Fibroblast of lung (primary cell): ENCODE measurements around the gene NR1H4. TPM values are rescaled to one million over a fixed set of nuclear protein-coding genes. Genes with fewer than 3 reads are reported as not detected.
A peak's percentile ranks its signal among the peaks of the same experiment; 100 is the strongest.
"Not testable (repeated sequence)": the region's sequence is repeated elsewhere in the genome, so short reads cannot be mapped to it uniquely, and the experiment has no call there.

ENCODE experiments used
- DNase-seq, 2 donors: peaks; one replicate each; pipeline versions ENCODE4 v3.0.0 to v3.0.0-alpha.2; 2010; ENCODE audit warnings: low read depth in 2 of 2
- H2AFZ ChIP-seq: 2 replicates; pipeline ENCODE4 v1.5.1; 2012; ENCODE audit warnings: low read length, control low read depth, inconsistent platforms
- H3K27ac ChIP-seq: 2 replicates; pipeline ENCODE4 v1.5.1; 2011; ENCODE audit warnings: low read length, control low read depth; ENCODE audit not compliant: insufficient read depth
- H3K27me3 ChIP-seq: 2 replicates; pipeline ENCODE4 v1.5.1; 2011; ENCODE audit warnings: mild to moderate bottlenecking, low read length; ENCODE audit not compliant: control insufficient read depth, insufficient read depth
- H3K36me3 ChIP-seq: 2 replicates; pipeline ENCODE4 v1.5.1; 2011; ENCODE audit warnings: low read length; ENCODE audit not compliant: control insufficient read depth, insufficient read depth
- H3K4me1 ChIP-seq: 2 replicates; pipeline ENCODE4 v1.5.1; 2011; ENCODE audit warnings: low read length; ENCODE audit not compliant: control insufficient read depth, insufficient read depth; ENCODE audit errors: extremely low read depth
- H3K4me2 ChIP-seq: 2 replicates; pipeline ENCODE4 v1.5.1; 2011; ENCODE audit warnings: low read length, control low read depth; ENCODE audit not compliant: insufficient read depth; ENCODE audit errors: extremely low read depth
- H3K4me3 ChIP-seq, 4 experiments: fragments of 200-600 bp in 1 of 4; sonication (generic) in 1 of 4; replicated peaks in 1 of 4; 2 replicates each; pipeline ENCODE4 v1.5.1; 2011 to 2016; ENCODE audit warnings: low read length in 4 of 4, low read depth in 3 of 4, mild to moderate bottlenecking in 3 of 4, control low read depth in 2 of 4, inconsistent platforms in 1 of 4, mixed read lengths in 1 of 4; ENCODE audit not compliant: insufficient read depth in 1 of 4; ENCODE audit errors: control extremely low read depth in 1 of 4
- H3K79me2 ChIP-seq: 2 replicates; pipeline ENCODE4 v1.5.1; 2012; ENCODE audit warnings: mild to moderate bottlenecking, low read length, inconsistent platforms; ENCODE audit not compliant: control insufficient read depth, insufficient read depth
- H3K9ac ChIP-seq: 2 replicates; pipeline ENCODE4 v1.5.1; 2011; ENCODE audit warnings: mild to moderate bottlenecking, low read length, control low read depth; ENCODE audit not compliant: insufficient read depth
- H3K9me3 ChIP-seq: 2 replicates; pipeline ENCODE4 v1.5.1; 2012; ENCODE audit warnings: low read depth, low read length; ENCODE audit not compliant: control insufficient read depth, insufficient read depth
- H4K20me1 ChIP-seq: 2 replicates; pipeline ENCODE4 v1.5.1; 2011; ENCODE audit warnings: low read length; ENCODE audit not compliant: control insufficient read depth, insufficient read depth; ENCODE audit errors: extremely low read depth
- EZH2 ChIP-seq: IDR thresholded peaks from 2 replicates; pipeline ENCODE4 v1.5.1; 2012; ENCODE audit warnings: low read length, control low read depth, mild to moderate bottlenecking; ENCODE audit errors: missing control alignments
- polyA plus RNA-seq, 2 donors: library from polyadenylated mRNA; depleted of rRNA in 1 of 2; stranded (reverse) in 1 of 2; unstranded in 1 of 2; fragments of >200 nt; gene quantifications; 2 replicates each; pipeline ENCODE4 v1.2.1, GENCODE V29; 2011 to 2012; ENCODE audit warnings: missing spikeins in 1 of 2
- total RNA-seq: library from RNA; depleted of rRNA; stranded (reverse); fragments of >200 nt; gene quantifications from 2 replicates; pipeline ENCODE4 v1.2.1, GENCODE V29; 2014
- TF ChIP-seq, protein P1 (sequence below), 2 donors: IDR thresholded peaks in 1 of 2; conservative IDR thresholded peaks in 1 of 2; 1 replicate in 1 of 2; 2 replicates in 1 of 2; pipeline ENCODE4 v1.5.1; 2011 to 2012; ENCODE audit warnings: low read length in 2 of 2, control low read depth in 1 of 2, inconsistent platforms in 1 of 2, low read depth in 1 of 2, mild to moderate bottlenecking in 1 of 2

NR1H4 gene
- total and polyA plus RNA-seq, 2 donors (not counting 1 experiment from before 2014, with no cell fraction given), result not detected

DNA sequence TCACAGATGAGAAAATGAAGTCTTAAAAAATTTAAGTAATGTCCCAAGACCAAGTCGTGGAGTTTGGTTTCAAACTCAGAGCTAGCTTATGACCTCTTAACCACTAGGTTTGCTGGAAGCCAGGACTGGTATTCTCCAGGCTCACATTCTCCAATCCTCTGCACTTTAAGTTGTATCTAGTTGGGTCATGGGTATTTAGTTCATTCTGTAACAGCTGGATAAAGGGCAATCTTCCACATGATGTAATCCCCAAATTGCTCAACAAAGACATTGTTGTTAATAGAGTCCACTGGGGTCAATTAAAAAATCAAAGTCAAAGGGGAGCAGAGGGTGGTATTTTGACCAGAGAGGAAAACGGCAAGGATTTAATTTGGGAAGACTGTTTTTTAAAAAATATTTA, 82.1 kb downstream of the NR1H4 start:
- Histone ChIP-seq H3K27me3 (no peaks in the 10 kb centered on the region), H4K20me1 (no peaks in the 10 kb centered on the region), H3K79me2 (no peaks in the 10 kb centered on the region), H3K9ac (no peak overlapping the region), H3K4me3 (no peak overlapping the region), H3K27ac (no peak overlapping the region), H2AFZ (no peak overlapping the region), H3K9me3 (no peaks in the 10 kb centered on the region), H3K36me3 (no peaks in the 10 kb centered on the region), H3K4me1 (no peaks in the 10 kb centered on the region), H3K4me2 (no peak overlapping the region)
- peak in 1 of 2 donors; percentile 71 for DNase-seq
- TF ChIP-seq EZH2, result no peak
- TF ChIP-seq, protein P1, sequence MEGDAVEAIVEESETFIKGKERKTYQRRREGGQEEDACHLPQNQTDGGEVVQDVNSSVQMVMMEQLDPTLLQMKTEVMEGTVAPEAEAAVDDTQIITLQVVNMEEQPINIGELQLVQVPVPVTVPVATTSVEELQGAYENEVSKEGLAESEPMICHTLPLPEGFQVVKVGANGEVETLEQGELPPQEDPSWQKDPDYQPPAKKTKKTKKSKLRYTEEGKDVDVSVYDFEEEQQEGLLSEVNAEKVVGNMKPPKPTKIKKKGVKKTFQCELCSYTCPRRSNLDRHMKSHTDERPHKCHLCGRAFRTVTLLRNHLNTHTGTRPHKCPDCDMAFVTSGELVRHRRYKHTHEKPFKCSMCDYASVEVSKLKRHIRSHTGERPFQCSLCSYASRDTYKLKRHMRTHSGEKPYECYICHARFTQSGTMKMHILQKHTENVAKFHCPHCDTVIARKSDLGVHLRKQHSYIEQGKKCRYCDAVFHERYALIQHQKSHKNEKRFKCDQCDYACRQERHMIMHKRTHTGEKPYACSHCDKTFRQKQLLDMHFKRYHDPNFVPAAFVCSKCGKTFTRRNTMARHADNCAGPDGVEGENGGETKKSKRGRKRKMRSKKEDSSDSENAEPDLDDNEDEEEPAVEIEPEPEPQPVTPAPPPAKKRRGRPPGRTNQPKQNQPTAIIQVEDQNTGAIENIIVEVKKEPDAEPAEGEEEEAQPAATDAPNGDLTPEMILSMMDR (conservative IDR thresholded peaks at IDR 0.05 in 1 of 2, IDR thresholded peaks at IDR 0.05 in 1 of 2; ENCODE audit: low read depth in 1 of 2, low read length in 2 of 2), result no peak

DNA sequence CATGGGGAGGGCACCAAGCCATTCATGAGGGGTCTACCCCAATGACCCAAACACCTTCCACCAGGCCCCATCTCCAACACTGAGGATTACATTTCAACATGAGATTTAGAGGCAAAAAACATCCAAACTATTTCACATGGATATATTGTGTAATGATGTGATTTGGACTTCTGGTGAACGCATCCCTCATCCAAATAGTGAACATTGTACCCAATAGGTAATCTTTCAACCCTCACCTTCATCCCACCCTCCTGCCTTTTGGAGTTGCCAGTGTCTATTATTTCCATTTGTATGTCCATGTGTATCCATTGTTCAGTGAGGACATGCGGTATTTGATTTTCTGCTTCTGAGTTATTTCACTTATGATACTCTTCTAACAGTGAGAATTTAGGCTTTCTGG, 83.7 kb downstream of the NR1H4 start:
- Histone ChIP-seq H3K79me2 (no peaks in the 10 kb centered on the region), H3K9me3 (no peaks in the 10 kb centered on the region), H3K36me3 (no peaks in the 10 kb centered on the region), H3K4me1 (no peaks in the 10 kb centered on the region), H2AFZ (no peak overlapping the region), H3K27me3 (no peaks in the 10 kb centered on the region), H3K4me3 (no peak overlapping the region), H4K20me1 (no peaks in the 10 kb centered on the region), H3K27ac (no peak overlapping the region), H3K4me2 (no peak overlapping the region), H3K9ac (no peak overlapping the region)
- no peak for DNase-seq
- TF ChIP-seq, protein P1 (conservative IDR thresholded peaks at IDR 0.05 in 1 of 2, IDR thresholded peaks at IDR 0.05 in 1 of 2; ENCODE audit: low read depth in 1 of 2, low read length in 2 of 2), result no peak
- no peak for TF ChIP-seq EZH2

DNA sequence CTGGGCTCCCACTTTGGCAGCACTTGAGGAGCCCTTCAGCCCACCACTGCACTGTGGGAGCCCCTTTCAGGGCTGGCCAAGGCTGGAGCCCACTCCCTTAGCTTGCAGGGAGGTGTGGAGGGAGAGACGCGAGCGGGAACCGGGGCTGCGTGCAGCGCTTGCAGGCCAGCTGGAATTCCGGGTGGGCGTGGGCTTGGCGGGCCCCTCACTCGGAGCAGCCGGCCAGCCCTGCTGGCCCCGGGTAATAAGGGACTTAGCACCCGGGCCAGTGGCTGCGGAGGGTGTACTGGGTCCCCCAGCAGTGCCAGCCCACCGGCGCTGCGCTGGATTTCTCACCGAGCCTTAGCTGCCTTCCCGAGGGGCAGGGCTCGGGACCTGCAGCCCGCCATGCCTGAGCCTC, 85.6 kb downstream of the NR1H4 start:
- H3K36me3 ChIP-seq, H3K27me3 ChIP-seq, H3K9ac ChIP-seq, H4K20me1 ChIP-seq, H3K9me3 ChIP-seq, H3K4me3 ChIP-seq, H3K79me2 ChIP-seq, H3K4me2 ChIP-seq, H3K27ac ChIP-seq, DNase-seq, H3K4me1 ChIP-seq, H2AFZ ChIP-seq: not testable (repeated sequence)
